Loucy (cell line): Measurements from ENCODE around the gene FBXL3.

Source experiments
- H2AFZ ChIP-seq: fragments of 200-600 bp; sonication (generic); 2 replicates; pipeline ENCODE4 v1.6.0; 2016; ENCODE audit warnings: antibody characterized with exemption, mild to moderate bottlenecking, low read length, moderate library complexity
- H3F3A ChIP-seq: fragments of 200-600 bp; 2 replicates; pipeline ENCODE4 v1.6.0; 2016; ENCODE audit warnings: antibody characterized with exemption, low read depth, mild to moderate bottlenecking
- H3K27me3 ChIP-seq: fragments of 200-600 bp; sonication (generic); 2 replicates; pipeline ENCODE4 v1.6.1; 2014; ENCODE audit warnings: low read length, mild to moderate bottlenecking; ENCODE audit not compliant: insufficient read depth, poor library complexity, severe bottlenecking
- H3K36me3 ChIP-seq: fragments of 200-600 bp; sonication (generic); 2 replicates; pipeline ENCODE4 v1.6.1; 2016; ENCODE audit warnings: low read length; ENCODE audit not compliant: insufficient read depth
- H3K4me1 ChIP-seq: fragments of 200-600 bp; sonication (generic); 2 replicates; pipeline ENCODE4 v1.5.1; 2014; ENCODE audit warnings: low read length, mild to moderate bottlenecking; ENCODE audit not compliant: insufficient read depth, poor library complexity, severe bottlenecking
- H3K4me2 ChIP-seq: fragments of 200-600 bp; sonication (generic); 2 replicates; pipeline ENCODE4 v1.6.0; 2014; ENCODE audit warnings: antibody characterized with exemption, low read length, low read depth, mild to moderate bottlenecking; ENCODE audit not compliant: poor library complexity, severe bottlenecking
- H3K4me3 ChIP-seq: fragments of 200-600 bp; sonication (generic); 2 replicates; pipeline ENCODE4 v1.5.1; 2014; ENCODE audit warnings: low read length, mild to moderate bottlenecking, mixed read lengths; ENCODE audit not compliant: poor library complexity, severe bottlenecking
- H3K79me2 ChIP-seq: fragments of 200-600 bp; sonication (generic); 2 replicates; pipeline ENCODE4 v1.6.1; 2014; ENCODE audit warnings: low read length; ENCODE audit not compliant: insufficient read depth
- H3K9ac ChIP-seq: fragments of 200-600 bp; sonication (generic); 2 replicates; pipeline ENCODE4 v1.6.0; 2014; ENCODE audit warnings: mild to moderate bottlenecking, low read depth, low read length, moderate library complexity; ENCODE audit not compliant: poor library complexity, severe bottlenecking
- H3K9me2 ChIP-seq: fragments of 200-600 bp; sonication (generic); replicated peaks from 2 replicates; pipeline ENCODE4 v1.6.1; 2016; ENCODE audit warnings: low read depth, low read length, mixed read lengths
- H3K9me3 ChIP-seq: fragments of 200-600 bp; sonication (generic); 2 replicates; pipeline ENCODE4 v1.6.1; 2014; ENCODE audit warnings: mild to moderate bottlenecking, antibody characterized with exemption, low read length, low read depth; ENCODE audit not compliant: insufficient read depth
- H4K20me1 ChIP-seq: fragments of 200-600 bp; sonication (generic); 2 replicates; pipeline ENCODE4 v1.6.0; 2014; ENCODE audit warnings: antibody characterized with exemption, low read length, mild to moderate bottlenecking; ENCODE audit not compliant: insufficient read depth, poor library complexity, severe bottlenecking
- CTCF ChIP-seq: fragments of 200-600 bp; sonication (generic); conservative IDR thresholded peaks from 2 replicates; pipeline ENCODE4 v1.5.1; 2014; ENCODE audit warnings: mild to moderate bottlenecking, antibody characterized with exemption, low read length
- EZH2phosphoT487 ChIP-seq: fragments of 200-600 bp; IDR thresholded peaks from 2 replicates; pipeline ENCODE4 v1.6.1; 2018; ENCODE audit warnings: antibody characterized with exemption, mild to moderate bottlenecking, moderate library complexity, borderline replicate concordance

FBXL3 gene

GRCh38 chr13:77002590-77003190, 24.3 kb downstream of the FBXL3 start:
- Histone ChIP-seq H3K27me3 (no peaks in the 10 kb centered on the region), H3K9me2 (no peaks in the 10 kb centered on the region), H2AFZ (no peak overlapping the region), H3F3A (peaks cover 9% of the 10 kb centered on the region; the same call in 1 of the 2 replicates), H3K9ac (no peak overlapping the region), H3K4me1 (peaks cover 29% of the 10 kb centered on the region), H3K79me2 (peaks cover 7% of the 10 kb centered on the region; the same call in 1 of the 2 replicates), H3K4me3 (no peak overlapping the region), H3K9me3 (no peaks in the 10 kb centered on the region), H4K20me1 (peaks cover 52% of the 10 kb centered on the region), H3K36me3 (peaks cover 34% of the 10 kb centered on the region; the same call in 1 of the 2 replicates), H3K4me2 (no peak overlapping the region)
- TF ChIP-seq CTCF (peak; percentile 85), EZH2phosphoT487 (no peak)

- no peak overlapping the region for H3K4me2 ChIP-seq
- no peak overlapping the region for H3K4me3 ChIP-seq
- H3K9ac ChIP-seq = no peak overlapping the region
- peaks cover 9% of the 10 kb centered on the region; the same call in 1 of the 2 replicates for H3F3A ChIP-seq
- H3K9me2 ChIP-seq = no peaks in the 10 kb centered on the region
- peaks cover 27% of the 10 kb centered on the region; the same call in 1 of the 2 replicates for H3K36me3 ChIP-seq
- H4K20me1 ChIP-seq = peaks cover 54% of the 10 kb centered on the region
- no peaks in the 10 kb centered on the region for H3K27me3 ChIP-seq
- peaks cover 29% of the 10 kb centered on the region for H3K4me1 ChIP-seq
- no peaks in the 10 kb centered on the region for H3K9me3 ChIP-seq
- TF ChIP-seq CTCF (no peak), EZH2phosphoT487 (no peak)
- no peak overlapping the region for H2AFZ ChIP-seq
- H3K79me2 ChIP-seq = peaks cover 7% of the 10 kb centered on the region; the same call in 1 of the 2 replicates
Observed at GRCh38 chr13:77001963-77002587, 24.9 kb downstream of the FBXL3 start.

- Histone ChIP-seq H3K79me2 (peaks cover 5% of the 10 kb centered on the region; the same call in 1 of the 2 replicates), H3F3A (peaks cover 9% of the 10 kb centered on the region; the same call in 1 of the 2 replicates), H3K27me3 (no peaks in the 10 kb centered on the region), H2AFZ (no peak overlapping the region), H3K9me2 (no peaks in the 10 kb centered on the region), H3K4me3 (no peak overlapping the region), H3K4me1 (peaks cover 29% of the 10 kb centered on the region), H3K4me2 (no peak overlapping the region), H3K36me3 (peaks cover 22% of the 10 kb centered on the region; the same call in 1 of the 2 replicates), H4K20me1 (peaks cover 53% of the 10 kb centered on the region), H3K9ac (no peak overlapping the region), H3K9me3 (no peaks in the 10 kb centered on the region)
- TF ChIP-seq CTCF = no peak
- TF ChIP-seq EZH2phosphoT487 = no peak
Observed at GRCh38 chr13:77001540-77001939, 25.4 kb downstream of the FBXL3 start.
